NCI-H128 (cell line): ENCODE results near the gene CHTF8.
A peak's percentile ranks its signal among the peaks of the same experiment; 100 is the strongest.

Experiments
- DNase-seq: peaks from one replicate; lab custom pipeline; 2025; ENCODE audit not compliant: unreplicated experiment; lab: John Stamatoyannopoulos, UW

Gene CHTF8

DNA sequence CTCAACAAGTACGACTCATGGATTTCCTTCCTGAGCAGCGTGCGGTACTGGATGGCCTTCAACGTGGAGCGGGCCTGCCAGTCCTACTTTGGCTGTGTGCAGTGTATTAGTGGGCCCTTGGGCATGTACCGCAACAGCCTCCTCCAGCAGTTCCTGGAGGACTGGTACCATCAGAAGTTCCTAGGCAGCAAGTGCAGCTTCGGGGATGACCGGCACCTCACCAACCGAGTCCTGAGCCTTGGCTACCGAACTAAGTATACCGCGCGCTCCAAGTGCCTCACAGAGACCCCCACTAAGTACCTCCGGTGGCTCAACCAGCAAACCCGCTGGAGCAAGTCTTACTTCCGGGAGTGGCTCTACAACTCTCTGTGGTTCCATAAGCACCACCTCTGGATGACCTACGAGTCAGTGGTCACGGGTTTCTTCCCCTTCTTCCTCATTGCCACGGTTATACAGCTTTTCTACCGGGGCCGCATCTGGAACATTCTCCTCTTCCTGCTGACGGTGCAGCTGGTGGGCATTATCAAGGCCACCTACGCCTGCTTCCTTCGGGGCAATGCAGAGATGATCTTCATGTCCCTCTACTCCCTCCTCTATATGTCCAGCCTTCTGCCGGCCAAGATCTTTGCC, 17.9 kb downstream of the CHTF8 start:
- DNase-seq: no peak

DNA sequence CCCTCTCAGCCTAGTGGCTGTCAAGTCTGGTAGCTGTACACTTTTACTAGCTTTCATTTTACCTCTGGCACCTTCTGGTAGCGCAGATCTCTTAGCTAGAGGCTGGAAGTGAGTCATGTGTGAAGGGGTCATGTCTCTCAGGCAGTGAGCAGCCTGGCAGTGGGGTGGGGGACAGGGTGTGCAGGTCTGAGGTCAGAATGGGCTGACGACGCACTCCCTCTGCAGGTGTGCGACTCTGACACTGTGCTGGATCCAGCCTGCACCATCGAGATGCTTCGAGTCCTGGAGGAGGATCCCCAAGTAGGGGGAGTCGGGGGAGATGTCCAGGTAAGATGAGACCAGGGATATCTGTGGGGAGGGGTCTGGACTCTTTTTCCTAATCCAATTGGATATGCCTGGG, 19.2 kb downstream of the CHTF8 start:
- DNase-seq: no peak

DNA sequence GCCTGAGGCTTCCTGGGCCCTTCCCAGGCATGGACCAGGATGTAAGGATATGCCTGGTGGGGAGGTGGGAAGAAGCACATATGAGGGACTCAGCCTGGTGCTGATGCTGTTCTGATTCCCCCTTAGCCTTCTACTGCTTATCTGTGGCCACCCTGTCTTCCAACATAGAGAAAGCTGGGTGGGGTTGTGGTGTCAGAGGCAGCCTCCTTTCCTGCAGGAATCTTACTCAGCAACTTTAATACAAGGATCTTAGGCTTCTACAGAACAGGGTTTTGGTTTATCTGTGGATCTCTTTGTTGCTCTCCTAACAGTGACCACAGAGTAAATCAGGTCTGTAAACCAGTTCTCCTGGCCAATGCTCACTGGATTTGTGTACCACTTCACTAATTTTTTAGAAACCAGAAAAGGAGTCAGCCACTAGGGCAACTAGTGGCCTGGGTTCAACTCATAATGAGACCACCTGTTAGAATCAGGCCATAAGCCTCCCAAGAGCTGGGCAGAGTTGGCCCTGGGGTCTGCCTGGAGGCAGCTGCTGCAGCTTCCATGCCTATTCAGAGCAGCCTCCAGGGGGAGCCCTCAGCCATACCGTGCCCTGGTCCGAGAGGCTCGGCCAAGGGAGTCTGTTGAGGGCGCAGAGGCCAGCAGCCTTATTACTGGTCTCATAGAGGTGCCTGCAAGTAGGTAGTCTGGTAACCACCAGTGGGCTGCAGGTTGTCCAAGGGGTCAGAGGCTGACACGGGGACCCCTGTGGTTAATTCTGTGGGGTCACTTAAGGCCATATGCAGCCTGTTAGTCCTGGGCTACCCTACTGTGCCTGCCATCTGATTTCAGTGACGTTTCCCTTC, 19.9 kb downstream of the CHTF8 start:
- DNase-seq: no peak

DNA sequence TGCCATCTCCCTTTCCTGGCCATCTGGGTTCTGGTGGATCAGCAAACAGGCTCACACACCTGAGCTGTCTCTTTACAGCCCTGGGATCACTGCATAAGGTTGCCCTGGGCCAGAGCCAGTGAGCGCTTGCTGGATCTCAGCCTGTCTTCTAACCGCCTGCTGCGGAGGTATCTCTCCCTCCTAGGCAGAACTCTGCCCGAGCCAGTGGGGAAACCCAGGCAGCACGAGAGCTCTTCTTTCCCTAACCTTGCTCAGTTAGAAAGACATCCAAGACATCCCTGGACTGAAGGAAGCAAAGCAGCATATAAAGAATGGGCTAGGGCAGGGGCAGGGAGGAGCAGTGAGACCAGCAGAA, 20.5 kb downstream of the CHTF8 start:
- no peak for DNase-seq

DNA sequence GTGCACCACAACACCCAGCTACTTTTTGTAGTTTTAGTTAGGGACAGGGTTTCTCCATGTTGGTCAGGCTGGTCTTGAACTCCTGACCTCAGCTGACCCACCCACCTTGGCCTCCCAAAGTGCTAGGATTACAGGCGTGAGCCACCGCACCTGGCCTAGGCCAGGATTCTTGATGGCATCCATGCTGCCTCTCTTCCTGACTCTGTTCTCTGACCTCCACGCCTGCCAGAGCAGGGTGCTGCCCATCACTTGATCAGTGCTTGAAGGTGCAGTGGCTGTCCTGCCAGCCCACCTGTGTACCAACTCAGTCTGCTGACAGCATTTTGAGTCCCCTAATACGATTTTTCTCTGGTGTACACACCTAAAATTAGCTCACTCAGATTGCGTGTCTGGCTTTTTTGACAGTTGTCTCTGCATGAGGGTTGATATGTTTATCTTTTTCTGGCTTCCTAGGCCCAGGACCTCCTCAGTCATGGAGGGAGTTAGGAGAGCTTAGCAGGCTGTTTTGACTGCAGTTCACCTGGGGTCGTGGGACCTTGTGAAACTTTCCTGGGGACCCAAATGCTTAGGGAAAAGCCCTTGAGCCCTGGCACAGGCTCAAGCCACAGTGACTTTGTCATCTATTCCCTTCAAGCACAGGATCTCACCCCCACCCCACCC, 21.0 kb downstream of the CHTF8 start:
- no peak for DNase-seq

DNA sequence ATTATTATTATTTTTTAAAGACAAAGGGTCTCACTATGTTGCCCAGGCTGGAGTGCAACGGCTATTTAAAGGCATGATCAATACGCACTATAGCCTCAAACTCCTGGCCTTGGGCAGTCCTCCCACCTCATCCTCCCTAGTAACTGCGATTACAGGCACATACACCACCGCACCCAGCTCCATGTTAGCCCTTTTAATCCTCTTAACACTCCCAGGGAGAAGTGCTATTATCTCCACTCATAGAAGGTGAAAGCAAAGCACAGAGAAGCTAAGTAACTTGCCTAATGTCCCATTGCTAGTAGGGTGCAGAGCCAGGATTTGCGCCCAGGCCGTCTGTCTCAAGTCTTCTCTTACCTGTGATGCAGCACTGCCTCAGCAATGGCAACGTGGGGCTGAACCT, 22.0 kb downstream of the CHTF8 start:
- DNase-seq: no peak

DNA sequence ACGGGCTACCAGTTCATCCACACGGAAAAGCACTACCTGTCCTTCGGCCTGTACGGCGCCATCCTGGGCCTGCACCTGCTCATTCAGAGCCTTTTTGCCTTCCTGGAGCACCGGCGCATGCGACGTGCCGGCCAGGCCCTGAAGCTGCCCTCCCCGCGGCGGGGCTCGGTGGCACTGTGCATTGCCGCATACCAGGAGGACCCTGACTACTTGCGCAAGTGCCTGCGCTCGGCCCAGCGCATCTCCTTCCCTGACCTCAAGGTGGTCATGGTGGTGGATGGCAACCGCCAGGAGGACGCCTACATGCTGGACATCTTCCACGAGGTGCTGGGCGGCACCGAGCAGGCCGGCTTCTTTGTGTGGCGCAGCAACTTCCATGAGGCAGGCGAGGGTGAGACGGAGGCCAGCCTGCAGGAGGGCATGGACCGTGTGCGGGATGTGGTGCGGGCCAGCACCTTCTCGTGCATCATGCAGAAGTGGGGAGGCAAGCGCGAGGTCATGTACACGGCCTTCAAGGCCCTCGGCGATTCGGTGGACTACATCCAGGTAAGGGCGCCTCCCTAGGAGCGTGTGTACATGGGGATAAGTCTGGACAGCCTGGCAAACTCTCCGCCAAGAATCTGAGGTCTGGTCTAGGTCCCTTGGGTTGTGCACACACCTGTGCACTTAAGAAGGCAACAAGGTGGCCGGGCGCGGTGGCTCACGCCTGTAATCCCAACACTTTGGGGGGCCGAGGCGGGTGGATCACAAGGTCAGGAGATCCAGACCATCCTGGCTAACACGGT, 22.7 kb downstream of the CHTF8 start:
- no peak for DNase-seq

DNA sequence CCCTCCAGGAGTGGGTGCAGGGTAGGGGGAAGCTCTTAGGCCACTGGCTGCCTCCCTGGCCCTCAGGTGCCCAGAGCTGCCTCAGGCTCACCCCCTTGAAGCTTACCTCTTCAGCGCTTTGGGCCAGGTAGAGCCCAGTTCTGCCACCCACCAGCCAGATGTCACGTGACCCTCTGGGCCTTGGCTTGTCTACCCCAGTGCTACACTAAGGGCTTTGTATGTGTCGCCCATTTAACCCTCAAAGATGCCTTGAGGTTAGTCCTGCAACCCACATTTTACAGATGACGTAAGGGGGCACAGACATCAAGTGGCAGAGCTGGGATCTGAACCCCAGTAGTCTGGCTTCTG, 23.5 kb downstream of the CHTF8 start:
- no peak for DNase-seq

DNA sequence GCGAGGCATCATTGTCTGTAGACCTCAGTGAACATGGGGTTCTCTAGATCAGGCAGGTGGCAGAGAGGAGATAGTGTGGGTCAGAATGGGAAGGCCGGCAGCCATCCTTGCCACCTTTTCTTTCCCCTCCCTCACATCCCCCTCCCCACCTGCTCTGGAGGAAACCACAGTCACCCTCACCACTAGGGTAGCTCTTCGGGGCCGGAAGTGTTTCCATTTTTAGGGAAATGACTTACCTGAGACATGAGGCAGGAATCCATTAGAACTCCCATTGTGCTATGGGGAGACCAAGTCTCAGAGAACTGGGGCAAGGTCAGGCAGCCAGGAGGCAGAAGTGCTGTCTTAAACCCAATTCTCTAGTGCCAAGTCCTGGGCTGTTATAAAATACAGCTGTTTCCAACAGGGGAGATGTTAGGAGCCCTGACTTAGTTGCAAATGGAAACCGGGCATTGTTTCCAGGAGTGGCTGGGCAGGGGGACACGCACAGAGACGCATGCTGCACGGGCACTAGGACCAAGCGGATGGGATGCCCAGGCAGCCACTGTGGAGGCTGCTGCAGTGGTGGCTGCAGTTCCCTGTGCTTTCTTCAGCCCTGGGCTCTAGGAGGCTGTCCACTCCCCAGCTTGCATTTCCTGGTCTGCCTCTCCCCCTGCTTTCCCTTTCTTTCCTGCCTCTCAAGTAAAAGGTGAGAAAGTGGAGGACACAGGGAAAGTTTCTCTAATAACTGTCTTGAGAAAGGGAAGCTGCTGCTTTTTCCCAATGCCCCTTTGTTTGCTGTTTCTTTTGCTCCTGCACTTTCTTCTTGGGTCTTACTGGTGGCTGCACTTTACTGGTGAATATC, 24.1 kb downstream of the CHTF8 start:
- DNase-seq: no peak

DNA sequence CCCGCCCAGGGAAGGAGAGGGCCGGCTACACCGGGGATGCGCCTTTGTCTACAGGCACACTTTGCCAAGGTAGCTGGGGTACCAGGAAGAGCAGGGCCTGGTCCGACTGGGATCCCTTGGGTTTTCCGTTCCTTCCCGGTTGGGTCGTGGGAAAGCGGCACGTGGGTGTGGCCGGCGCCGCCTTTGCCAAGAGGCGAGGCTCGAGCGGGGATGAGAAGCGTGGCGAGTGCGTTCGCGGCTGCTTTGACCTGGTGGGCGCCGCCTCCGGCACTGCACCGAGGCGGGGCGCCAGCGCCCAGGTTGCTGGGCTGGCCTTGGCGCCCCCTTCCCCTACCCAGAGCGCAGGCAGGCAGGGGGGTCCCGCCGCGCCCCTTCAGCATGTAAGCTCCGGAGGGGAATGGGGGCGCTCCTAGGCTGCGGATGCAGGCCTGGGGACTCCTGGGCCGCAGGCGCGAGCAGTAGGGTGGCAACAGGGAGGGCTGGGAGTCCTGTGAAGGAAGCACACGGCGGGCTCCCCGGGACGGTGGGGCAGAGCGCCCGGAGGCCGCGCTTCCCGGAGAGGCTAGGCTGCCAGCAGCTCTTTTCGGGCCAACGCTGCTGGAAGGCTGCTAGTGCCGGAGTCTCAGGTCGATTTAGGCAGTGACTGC, 24.9 kb downstream of the CHTF8 start:
- no peak for DNase-seq

DNA sequence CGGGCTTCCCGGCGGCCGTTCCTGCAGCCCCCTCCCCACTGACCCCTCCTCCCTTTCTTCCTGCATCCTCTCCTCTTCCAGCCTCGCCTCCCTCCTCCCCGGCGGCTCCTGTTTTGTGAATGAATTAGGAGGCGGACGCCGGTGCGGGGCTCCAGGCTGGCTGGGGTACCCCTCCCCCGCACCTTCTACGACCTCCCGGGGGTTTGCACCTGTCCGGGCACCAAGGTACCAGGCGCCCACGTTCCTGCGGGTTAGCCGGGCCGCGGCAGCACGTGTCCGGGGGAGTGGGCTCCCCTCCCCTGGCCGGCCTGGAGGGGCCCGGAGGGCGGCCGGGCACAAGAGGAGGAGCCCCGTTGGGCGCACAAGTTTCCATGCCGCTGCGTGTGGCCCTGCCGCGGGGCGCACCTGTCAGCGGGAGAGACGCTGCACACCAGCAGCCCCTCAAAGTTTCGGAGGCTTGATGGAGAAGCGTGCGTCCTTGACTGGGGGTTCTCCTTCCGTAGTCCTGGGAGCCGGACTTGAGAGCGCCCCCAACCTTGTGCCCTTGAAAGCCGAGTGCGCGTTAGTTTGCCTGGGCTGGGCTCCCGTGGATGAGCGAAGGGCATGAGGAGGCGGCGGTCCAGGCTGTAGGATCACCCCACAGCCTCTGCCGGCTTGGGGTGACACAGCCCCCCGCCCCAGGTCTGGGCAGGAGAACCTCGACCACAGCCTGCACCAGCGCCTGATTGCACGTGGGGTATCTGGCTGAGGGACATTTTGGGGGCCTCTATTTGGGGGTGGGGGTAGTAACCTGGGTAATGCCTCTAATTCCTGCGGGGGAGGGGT, 25.7 kb downstream of the CHTF8 start:
- DNase-seq: no peak

DNA sequence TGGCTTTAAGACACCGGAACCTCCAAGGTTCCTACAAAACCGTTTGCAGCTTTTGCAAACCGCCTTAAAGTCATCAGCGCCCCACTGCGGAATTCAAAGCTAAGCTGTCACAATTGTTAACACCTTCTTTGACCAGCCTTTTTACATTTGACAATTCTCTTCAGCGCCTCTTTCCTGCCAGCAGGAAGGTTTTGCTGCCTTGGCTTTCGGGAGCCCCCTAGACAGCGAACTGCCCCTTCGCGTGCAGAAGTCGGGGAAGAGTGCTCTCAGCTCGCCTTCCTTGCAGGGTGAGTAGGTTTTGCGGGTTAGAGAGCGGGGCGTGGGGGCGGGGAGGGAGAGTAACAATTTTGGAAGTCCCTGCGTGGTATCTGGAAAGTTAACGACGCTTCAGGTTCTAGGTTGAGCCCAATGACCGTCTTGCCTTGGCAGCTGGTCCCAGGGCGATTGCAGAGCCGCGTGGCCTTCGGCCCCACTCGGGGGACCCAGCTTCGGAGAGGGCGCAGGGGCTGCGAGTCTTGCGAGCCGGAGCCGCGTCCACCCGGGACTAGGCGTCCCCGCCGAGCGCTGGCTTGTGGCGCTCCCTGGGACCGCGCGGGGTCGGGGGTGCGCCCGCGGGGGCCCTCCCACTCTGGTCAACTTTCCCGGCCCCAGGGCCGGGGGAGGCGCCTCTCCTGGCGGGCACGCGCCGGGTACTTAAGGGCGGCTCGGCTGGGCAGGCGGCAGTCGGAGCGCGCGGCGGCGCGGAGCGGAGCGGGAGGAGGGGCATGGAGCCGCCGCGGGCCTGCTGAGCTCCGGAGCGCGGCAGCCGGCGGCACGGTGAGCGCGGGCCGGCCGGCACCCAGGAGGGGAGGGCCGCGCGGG, 26.7 kb downstream of the CHTF8 start, which contains the start of gene HAS3:
Gene HAS3 (plus strand): TSS at position 153 of the 861 bp plus-strand sequence. CDS start 3,743 bp downstream, outside the sequence.
- DNase-seq: no peak

DNA sequence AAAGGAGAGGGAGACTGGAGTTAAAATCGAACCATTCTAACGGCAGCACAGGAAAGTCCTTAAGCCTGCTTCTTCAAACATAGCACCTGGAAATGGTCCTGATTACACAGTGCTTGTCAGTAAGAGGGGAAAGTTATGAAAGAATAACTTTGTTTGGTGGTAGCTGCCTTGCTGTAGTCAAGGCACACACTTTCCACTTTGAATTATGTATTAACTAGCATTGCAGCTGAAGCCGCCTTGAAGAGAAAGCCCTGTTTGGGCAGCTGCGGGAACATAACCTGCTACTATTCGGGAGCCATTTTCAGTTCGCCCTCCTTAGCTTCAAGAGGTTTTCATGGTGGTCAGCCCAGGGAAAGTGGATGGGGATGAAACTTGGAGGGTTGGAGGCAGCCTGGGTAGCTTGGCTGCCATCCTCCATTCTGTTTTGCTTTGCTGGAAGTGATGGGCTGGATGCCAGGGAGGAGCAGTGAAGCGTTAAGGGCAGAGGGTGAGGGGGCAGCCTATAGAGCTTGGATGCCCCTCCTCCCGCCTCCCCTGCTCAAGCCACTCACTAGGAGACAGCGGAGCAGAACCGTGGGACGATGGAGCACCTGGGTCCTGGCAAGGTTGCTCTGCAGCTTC, 32.2 kb downstream of the CHTF8 start:
- no peak for DNase-seq

DNA sequence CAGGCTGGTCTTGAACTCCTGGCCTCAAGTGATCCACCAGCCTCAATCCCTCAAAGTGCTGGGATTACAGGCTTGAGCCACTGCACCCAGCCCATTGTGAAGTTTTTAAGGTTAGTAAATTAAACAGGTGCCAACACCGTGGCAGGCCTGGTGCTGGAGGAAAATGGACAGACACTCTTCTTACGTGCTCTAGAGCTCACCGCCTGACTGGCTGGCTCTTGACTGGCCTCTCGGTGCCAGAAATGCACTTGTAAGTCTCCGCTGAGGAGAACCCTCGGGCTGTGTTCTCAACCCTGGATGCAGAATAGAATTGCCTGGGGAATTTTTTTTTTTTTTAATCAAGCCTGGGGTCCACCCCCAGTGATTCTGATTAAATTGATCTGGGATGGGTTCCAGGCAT, 37.2 kb downstream of the CHTF8 start:
- no peak for DNase-seq

DNA sequence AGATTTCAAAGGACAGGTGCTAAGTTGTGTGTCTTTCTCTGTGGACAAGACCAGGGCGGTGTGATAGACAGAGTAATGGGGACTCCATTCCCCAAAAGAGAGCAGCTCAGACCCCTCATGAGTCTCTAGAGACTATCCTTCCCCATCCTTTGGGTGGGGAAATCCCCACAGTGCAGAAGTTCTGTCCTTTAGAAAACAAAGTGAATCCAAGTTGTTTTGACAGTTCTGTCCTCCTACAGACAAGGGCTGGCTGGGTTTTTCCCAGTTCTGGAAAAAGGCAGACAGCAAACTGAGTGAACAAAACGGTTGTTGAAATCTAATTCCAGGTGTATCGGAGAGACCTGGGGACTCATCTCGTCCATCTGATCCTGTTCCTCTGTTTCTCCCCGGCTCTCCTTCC, 37.9 kb downstream of the CHTF8 start:
- DNase-seq: no peak

DNA sequence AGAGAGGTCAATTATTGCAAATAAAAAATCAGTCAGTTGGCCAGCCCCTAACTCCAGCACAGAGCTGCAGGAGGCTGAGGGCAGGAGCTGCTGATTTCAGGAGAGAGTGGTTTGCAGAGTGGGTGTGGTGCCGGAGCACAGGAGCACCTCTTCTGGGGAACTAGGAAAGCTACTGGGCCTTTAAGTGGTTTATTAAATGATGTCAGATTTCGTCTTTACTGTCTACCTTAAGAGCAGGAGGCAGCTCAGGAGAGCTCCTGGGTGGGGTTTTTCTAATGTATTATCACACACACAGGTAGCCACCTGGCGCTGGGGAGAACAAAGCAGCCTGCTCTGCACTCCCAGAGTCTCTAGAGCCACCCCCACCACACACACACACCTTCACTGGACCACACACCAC, 38.4 kb downstream of the CHTF8 start:
- no peak for DNase-seq

DNA sequence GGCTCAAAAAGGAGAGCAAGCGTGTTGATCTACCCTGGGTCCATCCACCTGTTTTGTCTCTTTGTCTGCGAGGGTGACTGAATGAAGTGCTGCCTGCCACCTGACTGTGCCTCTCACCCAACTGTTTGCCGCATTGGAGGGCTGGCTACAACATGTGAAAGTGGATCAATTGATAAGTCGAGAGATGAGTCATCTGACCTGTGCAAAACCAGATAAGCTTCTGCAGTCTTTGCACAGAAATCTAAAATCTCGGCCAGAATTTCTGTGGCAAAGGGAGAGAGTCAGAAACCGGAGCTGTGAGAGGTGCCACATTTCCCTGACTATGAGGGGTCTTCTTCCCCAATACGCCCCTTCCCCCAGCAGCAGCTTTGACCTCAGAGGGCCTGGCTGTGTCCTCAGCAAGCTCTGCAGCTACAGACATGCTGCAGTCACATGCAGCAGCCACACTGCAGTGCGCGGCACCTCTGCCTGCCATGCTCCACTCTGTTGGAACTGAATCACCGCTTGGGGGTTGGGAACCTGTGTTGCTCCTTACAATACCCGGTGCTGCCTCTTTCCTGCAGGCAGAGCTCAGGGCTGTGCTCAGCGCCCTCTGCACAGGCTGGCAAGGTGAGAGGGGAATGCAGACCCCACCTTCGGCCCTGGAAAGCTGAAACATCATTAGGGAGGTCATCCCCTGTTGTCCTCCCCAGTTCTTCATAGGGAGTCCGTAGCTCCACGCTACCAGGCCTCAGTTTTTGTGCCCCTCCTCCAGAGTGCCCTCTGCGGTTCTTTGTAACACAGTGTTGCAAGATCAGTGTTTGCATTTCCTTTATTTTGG, 43.1 kb downstream of the CHTF8 start:
- peak; percentile 39 for DNase-seq
